Mesenchymal stem cell (in vitro differentiated cells and primary cell): ENCODE results near the gene CFAP73.
A peak's percentile ranks its signal among the peaks of the same experiment; 100 is the strongest.

Experiments
- DNase-seq: peaks from one replicate; pipeline ENCODE4 v3.0.0-alpha.2; 2013
- H2AFZ ChIP-seq: one replicate; pipeline ENCODE4 v1.6.1; 2013; ENCODE audit warnings: low read depth, mild to moderate bottlenecking, control low read depth, inconsistent platforms, low read length, moderate library complexity
- H2AK5ac ChIP-seq: 2 replicates; pipeline ENCODE4 v1.6.1; 2013; ENCODE audit warnings: low read length, moderate library complexity, mild to moderate bottlenecking, inconsistent platforms; ENCODE audit not compliant: severe bottlenecking
- H2BK120ac ChIP-seq: one replicate; pipeline ENCODE4 v1.6.1; 2013; ENCODE audit warnings: low read depth, mild to moderate bottlenecking, inconsistent platforms, low read length, moderate library complexity
- H2BK12ac ChIP-seq, 2 experiments: one replicate each; pipeline ENCODE4 v1.6.1; 2013; ENCODE audit warnings: inconsistent platforms in 2 of 2, low read length in 2 of 2, mild to moderate bottlenecking in 2 of 2, moderate library complexity in 2 of 2, control low read depth in 1 of 2
- H2BK15ac ChIP-seq: one replicate; pipeline ENCODE4 v1.6.1; 2013; ENCODE audit warnings: mild to moderate bottlenecking, low read depth, inconsistent platforms; ENCODE audit not compliant: poor library complexity, severe bottlenecking
- H2BK5ac ChIP-seq: 2 replicates; pipeline ENCODE4 v1.6.1; 2013; ENCODE audit warnings: low read depth, mild to moderate bottlenecking, low read length, control low read depth, inconsistent platforms; ENCODE audit not compliant: poor library complexity, severe bottlenecking
- H3K14ac ChIP-seq, 2 experiments: one replicate each; pipeline ENCODE4 v1.6.1; 2013; ENCODE audit warnings: inconsistent platforms in 2 of 2, low read length in 2 of 2, control low read depth in 1 of 2, mild to moderate bottlenecking in 1 of 2, moderate library complexity in 1 of 2
- H3K18ac ChIP-seq, 2 experiments: one replicate each; pipeline ENCODE4 v1.6.1; 2013; ENCODE audit warnings: inconsistent platforms in 2 of 2, low read length in 2 of 2, control low read depth in 1 of 2, low read depth in 1 of 2, mild to moderate bottlenecking in 1 of 2
- H3K23ac ChIP-seq, 2 experiments: one replicate each; pipeline ENCODE4 v1.6.1; 2013; ENCODE audit warnings: inconsistent platforms in 2 of 2, low read length in 2 of 2, mild to moderate bottlenecking in 2 of 2, moderate library complexity in 2 of 2, control low read depth in 1 of 2
- H3K27ac ChIP-seq: 2 replicates; pipeline ENCODE4 v1.5.1; 2013; ENCODE audit warnings: mild to moderate bottlenecking, moderate library complexity, low read length, control low read depth, inconsistent platforms; ENCODE audit not compliant: poor library complexity, severe bottlenecking
- H3K27me3 ChIP-seq, 2 experiments: 2 replicates each; pipeline versions ENCODE4 v1.6.1 to v1.7.0; 2013; ENCODE audit warnings: low read length in 2 of 2, mild to moderate bottlenecking in 2 of 2, moderate library complexity in 2 of 2, control low read depth in 1 of 2, inconsistent platforms in 1 of 2; ENCODE audit not compliant: control insufficient read depth in 1 of 2, insufficient read depth in 1 of 2
- H3K36me3 ChIP-seq, 2 experiments: 2 replicates each; pipeline versions ENCODE4 v1.6.1 to v1.7.0; 2013; ENCODE audit warnings: low read length in 2 of 2, control low read depth in 1 of 2, inconsistent platforms in 1 of 2, low read depth in 1 of 2, mild to moderate bottlenecking in 1 of 2; ENCODE audit not compliant: insufficient read depth in 2 of 2, control insufficient read depth in 1 of 2
- H3K4ac ChIP-seq, 2 experiments: one replicate each; pipeline ENCODE4 v1.6.1; 2013; ENCODE audit warnings: inconsistent platforms in 2 of 2, low read length in 2 of 2, mild to moderate bottlenecking in 2 of 2, moderate library complexity in 2 of 2, control low read depth in 1 of 2, low read depth in 1 of 2
- H3K4me1 ChIP-seq: 2 replicates; pipeline ENCODE4 v1.6.1; 2013; ENCODE audit warnings: low read depth, low read length, control low read depth; ENCODE audit not compliant: control insufficient read depth, insufficient read depth
- H3K4me2 ChIP-seq: 2 replicates; pipeline ENCODE4 v1.6.1; 2013; ENCODE audit warnings: low read length, mild to moderate bottlenecking, inconsistent platforms; ENCODE audit not compliant: poor library complexity, severe bottlenecking
- H3K4me3 ChIP-seq, 2 experiments: 2 replicates each; pipeline versions ENCODE4 v1.5.1 to v1.7.0; 2013; ENCODE audit warnings: low read length in 2 of 2, mild to moderate bottlenecking in 2 of 2, control low read depth in 1 of 2, low read depth in 1 of 2; ENCODE audit not compliant: insufficient read depth in 1 of 2
- H3K79me1 ChIP-seq: replicated peaks from 2 replicates; pipeline ENCODE4 v1.6.1; 2013; ENCODE audit warnings: mild to moderate bottlenecking, control low read depth, low read length, inconsistent platforms; ENCODE audit not compliant: poor library complexity, severe bottlenecking
- H3K9ac ChIP-seq: 2 replicates; pipeline ENCODE4 v1.7.0; 2013; ENCODE audit warnings: mild to moderate bottlenecking, low read length, moderate library complexity
- H3K9me3 ChIP-seq: 2 replicates; pipeline ENCODE4 v1.7.0; 2013; ENCODE audit warnings: mild to moderate bottlenecking, low read length; ENCODE audit not compliant: control insufficient read depth
- H4K8ac ChIP-seq: one replicate; pipeline ENCODE4 v1.6.1; 2013; ENCODE audit warnings: inconsistent platforms, mild to moderate bottlenecking, low read length, moderate library complexity
- H4K91ac ChIP-seq: one replicate; pipeline ENCODE4 v1.6.1; 2013; ENCODE audit warnings: mild to moderate bottlenecking, low read length, inconsistent platforms
- WGBS: methylation state at CpG from one replicate; pipeline ENCODE4 v1.1.7; 2013; ENCODE audit warnings: mixed read lengths; 5-methylcytosine and 5-hydroxymethylcytosine counted together

The CFAP73 gene

GRCh38 chr12:113152196-113152834 lies 2.8 kb downstream of the CFAP73 start:
- H3K27me3 ChIP-seq: peaks cover 39 to 68% of the 10 kb centered on the region in 2 experiments
- no peak overlapping the region for H2BK5ac ChIP-seq
- H2AFZ ChIP-seq: no peak overlapping the region
- H3K36me3 ChIP-seq: peaks cover 0 to 2% of the 10 kb centered on the region in 2 experiments
- no peak for DNase-seq
- no peaks in the 10 kb centered on the region for H3K9me3 ChIP-seq
- H2BK15ac ChIP-seq: no peak overlapping the region
- no peak overlapping the region for H3K4me3 ChIP-seq
- no peak overlapping the region for H3K27ac ChIP-seq
- H2BK12ac ChIP-seq: no peak overlapping the region
- no peak overlapping the region for H3K14ac ChIP-seq
- no peak overlapping the region for H2AK5ac ChIP-seq
- H3K4ac ChIP-seq: no peak overlapping the region
- no peak overlapping the region for H4K91ac ChIP-seq
- 15% methylated on average over 7 of the region's 9 CpGs for WGBS
- no peak overlapping the region for H3K23ac ChIP-seq
- no peak overlapping the region for H3K9ac ChIP-seq
- no peak overlapping the region for H4K8ac ChIP-seq
- no peak overlapping the region for H3K18ac ChIP-seq
- no peak overlapping the region for H2BK120ac ChIP-seq
- H3K4me1 ChIP-seq: peaks cover 30% of the 10 kb centered on the region
- no peaks in the 10 kb centered on the region for H3K79me1 ChIP-seq
- H3K4me2 ChIP-seq: peak overlapping the region; percentile 78

DNA sequence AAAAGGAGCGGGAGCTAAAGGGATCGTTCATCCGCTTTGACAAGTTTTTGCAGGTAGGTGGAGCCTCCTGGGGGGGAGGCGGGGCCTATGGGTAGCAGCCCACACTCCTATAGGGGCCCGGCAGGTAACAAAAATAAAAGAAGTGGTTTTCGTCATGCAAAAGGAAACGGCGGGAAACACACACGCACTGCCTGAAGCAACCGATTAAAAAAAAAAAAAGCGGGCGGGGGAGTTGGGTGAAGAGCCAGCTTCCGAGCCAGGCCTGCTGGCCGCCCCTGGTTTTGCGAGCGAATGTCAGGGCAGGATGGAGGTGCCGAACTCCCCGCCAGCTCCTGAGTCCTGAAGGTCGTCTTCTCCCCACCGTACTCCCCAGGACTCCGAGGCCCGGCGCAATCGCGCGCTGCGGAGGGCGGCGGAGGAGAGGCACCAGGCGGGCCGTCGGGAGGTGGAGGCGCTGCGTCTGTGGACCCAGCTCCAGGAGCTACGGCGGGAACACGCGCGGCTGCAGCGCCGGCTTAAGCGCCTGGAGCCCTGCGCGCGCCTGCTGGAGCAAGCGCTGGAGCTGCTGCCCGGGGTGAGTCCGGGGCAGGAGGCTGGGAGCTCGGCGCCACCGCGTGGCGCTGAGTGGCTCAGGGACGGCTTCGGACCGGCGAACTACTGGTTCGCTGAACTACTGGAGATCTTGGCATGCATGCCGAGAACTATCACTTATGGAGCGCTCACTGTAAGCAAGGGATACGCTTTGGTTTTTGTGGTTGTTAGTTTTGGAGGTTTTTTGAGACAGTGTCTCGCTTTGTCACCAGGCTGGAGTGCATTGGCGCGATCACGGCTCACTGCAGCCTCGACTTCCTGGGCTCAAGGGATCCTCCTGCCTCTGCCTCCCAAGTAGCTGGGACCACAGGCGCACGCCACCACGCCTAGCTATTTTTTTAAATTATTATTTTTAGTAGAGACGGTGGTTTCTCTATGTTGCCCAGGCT lies 3.6 kb downstream of the CFAP73 start:
- Histone ChIP-seq H3K4me1 (peaks cover 30% of the 10 kb centered on the region), H3K9ac (no peak overlapping the region), H4K8ac (no peak overlapping the region), H2BK15ac (no peak overlapping the region), H3K23ac (peak overlapping the region in 1 of 2 experiments; percentile 34), H2BK12ac (no peak overlapping the region), H3K27ac (no peak overlapping the region), H3K18ac (no peak overlapping the region), H2AK5ac (no peak overlapping the region), H3K36me3 (peaks cover 6 to 10% of the 10 kb centered on the region in 2 experiments), H2BK120ac (no peak overlapping the region), H3K27me3 (peaks cover 39 to 66% of the 10 kb centered on the region in 2 experiments), H4K91ac (no peak overlapping the region), H2AFZ (peak overlapping the region; percentile 36), H3K4me3 (peak overlapping the region; percentile 28 to 59), H3K4ac (no peak overlapping the region), H3K14ac (no peak overlapping the region), H2BK5ac (no peak overlapping the region), H3K9me3 (no peaks in the 10 kb centered on the region), H3K79me1 (no peaks in the 10 kb centered on the region), H3K4me2 (peak overlapping the region; percentile 78)
- DNase-seq: peak; percentile 73
- 8% methylated on average over 63 of the region's 70 CpGs for WGBS

GRCh38 chr12:113154351-113154973 lies 4.9 kb downstream of the CFAP73 start:
- no peak overlapping the region for H3K14ac ChIP-seq
- peaks cover 20 to 24% of the 10 kb centered on the region in 2 experiments for H3K36me3 ChIP-seq
- no peak overlapping the region for H3K9ac ChIP-seq
- H3K4me3 ChIP-seq: peak overlapping the region; percentile 18 to 63
- H4K91ac ChIP-seq: no peak overlapping the region
- H3K27me3 ChIP-seq: peaks cover 39 to 65% of the 10 kb centered on the region in 2 experiments
- H4K8ac ChIP-seq: no peak overlapping the region
- no peak overlapping the region for H2BK5ac ChIP-seq
- no peak overlapping the region for H3K23ac ChIP-seq
- H3K4me1 ChIP-seq: peaks cover 26% of the 10 kb centered on the region
- H3K18ac ChIP-seq: no peak overlapping the region
- H2AFZ ChIP-seq: no peak overlapping the region
- H2BK120ac ChIP-seq: no peak overlapping the region
- WGBS: 4% methylated on average over 45 of the region's 51 CpGs
- peak overlapping the region; percentile 80 for H3K4me2 ChIP-seq
- H3K9me3 ChIP-seq: no peaks in the 10 kb centered on the region
- peak overlapping the region; percentile 70 for H2BK15ac ChIP-seq
- H3K27ac ChIP-seq: no peak overlapping the region
- peak; percentile 25 for DNase-seq
- no peak overlapping the region for H2BK12ac ChIP-seq
- no peaks in the 10 kb centered on the region for H3K79me1 ChIP-seq
- no peak overlapping the region for H3K4ac ChIP-seq
- H2AK5ac ChIP-seq: no peak overlapping the region

- Histone ChIP-seq H3K9me3 (no peaks in the 10 kb centered on the region), H3K14ac (no peak overlapping the region), H3K4me1 (peaks cover 23% of the 10 kb centered on the region), H3K79me1 (no peaks in the 10 kb centered on the region), H4K8ac (no peak overlapping the region), H4K91ac (no peak overlapping the region), H3K23ac (no peak overlapping the region), H2AFZ (no peak overlapping the region), H3K9ac (no peak overlapping the region), H2BK5ac (no peak overlapping the region), H3K4me3 (no peak overlapping the region), H3K4ac (no peak overlapping the region), H2BK12ac (no peak overlapping the region), H3K36me3 (peaks cover 26 to 30% of the 10 kb centered on the region in 2 experiments), H2BK15ac (no peak overlapping the region), H3K18ac (no peak overlapping the region), H3K27me3 (peaks cover 39 to 59% of the 10 kb centered on the region in 2 experiments), H2AK5ac (no peak overlapping the region), H3K27ac (no peak overlapping the region), H2BK120ac (no peak overlapping the region), H3K4me2 (no peak overlapping the region)
- no peak for DNase-seq
- 88% methylated on average over 12 of the region's 12 CpGs for WGBS
These were observed 5.5 kb downstream of the CFAP73 start for GRCh38 chr12:113155060-113155459.
